Heart right ventricle (tissue), 16 donors: Measurements from ENCODE around the gene PRSS12. TPM values are rescaled to one million over a fixed set of nuclear protein-coding genes. Genes with fewer than 3 reads are reported as not detected.

Experiments used
- ATAC-seq, 8 donors: fragments of 200-7000 bp; cut with Tn5 transposase; one replicate each; pipeline ENCODE4 v1.9.1; 2020; ENCODE audit warnings: mild to moderate bottlenecking in 8 of 8, moderate library complexity in 8 of 8, moderate number of reproducible peaks in 1 of 8
- DNase-seq, 2 donors: peaks; one replicate each; pipeline ENCODE4 v3.0.0-alpha.2; 2020
- H3K27ac ChIP-seq, 10 donors: fragments of 200-600 bp; sonication (generic) in 2 of 10; one replicate each; pipeline versions ENCODE4 v1.5.0 to v1.8.0; 2020 to 2022; ENCODE audit warnings: mild to moderate bottlenecking in 3 of 10
- H3K27me3 ChIP-seq, 7 donors: fragments of 200-600 bp; one replicate each; pipeline ENCODE4 v1.8.0; 2021 to 2022; ENCODE audit warnings: mild to moderate bottlenecking in 2 of 7
- H3K36me3 ChIP-seq, 9 donors: fragments of 200-600 bp; sonication (generic) in 1 of 9; one replicate each; pipeline versions ENCODE4 v1.5.0 to v1.8.0; 2020 to 2022; ENCODE audit warnings: mild to moderate bottlenecking in 2 of 9
- H3K4me1 ChIP-seq, 9 donors: fragments of 200-600 bp; sonication (generic) in 1 of 9; one replicate each; pipeline versions ENCODE4 v1.5.0 to v1.8.0; 2020 to 2022; ENCODE audit warnings: mild to moderate bottlenecking in 4 of 9
- H3K4me3 ChIP-seq, 10 donors: fragments of 200-600 bp; sonication (generic) in 2 of 10; one replicate each; pipeline versions ENCODE4 v1.5.0 to v1.8.0; 2020 to 2022; ENCODE audit warnings: mild to moderate bottlenecking in 7 of 10, moderate library complexity in 2 of 10
- H3K9me3 ChIP-seq, 11 donors: fragments of 200-600 bp in 10 of 11; sonication (generic) in 2 of 11; one replicate each; pipeline versions ENCODE4 v1.5.0 to v1.8.0; 2013 to 2022; ENCODE audit warnings: mild to moderate bottlenecking in 2 of 11, control low read depth in 1 of 11, moderate library complexity in 1 of 11
- CTCF ChIP-seq, 9 donors: fragments of 200-600 bp; sonication (generic) in 2 of 9; IDR thresholded peaks; one replicate each; pipeline versions ENCODE4 v1.5.0 to v1.8.0; 2021 to 2022; ENCODE audit warnings: antibody characterized with exemption in 9 of 9, mild to moderate bottlenecking in 5 of 9, moderate library complexity in 1 of 9
- WGBS, 2 donors: extraction: QIAGEN DNeasy Blood & Tissue Kit; methylation state at CpG; one replicate each; pipeline ENCODE4 v1.1.7; 2013; ENCODE audit warnings: inconsistent platforms in 1 of 2; 5-methylcytosine and 5-hydroxymethylcytosine counted together
- intact Hi-C, 10 donors: fragments of 100-400 bp; cut with DNase I; formaldehyde crosslinking; loops; one replicate each; pipeline versions ENCODE4 v1.11.1 to v1.14.2; 2022
- polyA plus RNA-seq, 2 donors: library from polyadenylated mRNA; stranded (reverse); fragments of 200-250 nt; gene quantifications; one replicate each; pipeline ENCODE4 v1.2.3, GENCODE V29; 2013
- total RNA-seq, 10 donors: library from RNA; stranded (reverse); fragmentation: NEBNext Ultra II Directional in 3 of 10; extraction: Animal tissue kit (Norgen Biotek cat#: 25700) in 3 of 10; gene quantifications; one replicate each; pipeline versions ENCODE4 v1.2.1 to v1.2.4, GENCODE V29; 2021 to 2023
- donor health status: Arrhythmogenic right ventricular cardiomyopathy.
- donor health status: ischemic (EF 13 %, LVEDD 7.1; RV severe dilation, severe dysfunction).
- donor health status: healthy with polysubstance abuse.
- donor health status: DM: no; HTN: yes; CAD: no.
- donor health status: DM: no; HTN: no; CAD: no.
- donor health status: ischemic (EF 25% LVEDD 6.9; RV normal size, moderate dysfunction).
- donor health status: ischemic (EF 25% LVEDD 5.7; RV mildly dilated, moderate dysfunction).
- donor health status: healthy.
- donor health status: DM: yes; HTN: yes; CAD: no.
- donor health status: Ischemic cardiomyopathy.
- donor health status: ischemic (EF 35%, LVEDD 5.7; RV mildly dilated, moderate dysfunction).
- donor health status: nonischemic (EF 11% LVEDD 7.7; RV severe dilation, severe dysfunction).
- donor health status: DM: yes; HTN: yes; CAD: no.
- donor health status: PGD.
- donor health status: ischemic (EF 29% LVEDD 5.4; RV normal size, mild dysfunction).
- donor health status: nonischemic (EF 23%, LVEDD 6.1; RV moderate dilation, normal function).

PRSS12 gene
- total and polyA plus RNA-seq, 12 donors = 0.03 to 0.47 TPM; not detected in 10

- intact Hi-C loops = no loop called here
Observed at GRCh38 chr4:118351851-118352827, 664 bp downstream of the PRSS12 start.

GRCh38 chr4:118350961-118351360 lies 1.8 kb downstream of the PRSS12 start:
- WGBS, 2 donors = 53 to 61% methylated on average over 3 of the region's 3 CpGs
- H3K27me3 ChIP-seq = peaks cover 7 to 90% (median 69%) of the 10 kb centered on the region in 7 donors
- no peak for TF ChIP-seq CTCF (IDR thresholded peaks at IDR 0.05)
- ATAC-seq (no peak), DNase-seq (no peak)
- intact Hi-C loops = no loop called here
- H3K9me3 ChIP-seq = no peaks in the 10 kb centered on the region
- H3K27ac ChIP-seq = no peak overlapping the region
- H3K36me3 ChIP-seq = no peaks in the 10 kb centered on the region
- peaks cover 0 to 18% (median 11%) of the 10 kb centered on the region in 9 donors for H3K4me1 ChIP-seq
- no peak overlapping the region for H3K4me3 ChIP-seq

More at GRCh38 chr4:118351851-118352827, 664 bp downstream of the PRSS12 start:
- Histone ChIP-seq H3K27ac (no peak overlapping the region), H3K4me3 (peak overlapping the region; percentile 21 to 52 (median 40)), H3K36me3 (no peaks in the 10 kb centered on the region), H3K4me1 (peaks cover 0 to 18% (median 11%) of the 10 kb centered on the region in 9 donors), H3K27me3 (peaks cover 7 to 90% (median 77%) of the 10 kb centered on the region in 7 donors), H3K9me3 (no peaks in the 10 kb centered on the region)
- no peak for TF ChIP-seq CTCF (IDR thresholded peaks at IDR 0.05)
- ATAC-seq (peak in 3 of 8 donors; percentile 6 to 47 (median 47)), DNase-seq (no peak)
- 2% methylated on average over 70 to 82 of the region's 82 CpGs for WGBS, 2 donors

GRCh38 chr4:118348886-118349285 lies 3.9 kb downstream of the PRSS12 start:
- no peak for DNase-seq

More at GRCh38 chr4:118348886-118349285, 3.9 kb downstream of the PRSS12 start:
- 90 to 99% methylated on average over 5 of the region's 5 CpGs for WGBS, 2 donors
- Histone ChIP-seq H3K4me3 (no peak overlapping the region), H3K4me1 (peaks cover 0 to 18% (median 11%) of the 10 kb centered on the region in 9 donors), H3K27ac (no peak overlapping the region), H3K27me3 (peaks cover 7 to 70% (median 52%) of the 10 kb centered on the region in 7 donors), H3K36me3 (no peaks in the 10 kb centered on the region), H3K9me3 (no peaks in the 10 kb centered on the region)
- intact Hi-C loops = no loop called here
- no peak for ATAC-seq
- TF ChIP-seq CTCF (IDR thresholded peaks at IDR 0.05) = no peak
